Measurements from ENCODE around the gene SMIM38.
"Not testable (repeated sequence)": the region's sequence is repeated elsewhere in the genome, so short reads cannot be mapped to it uniquely, and the experiment has no call there.

The SMIM38 gene

DNA sequence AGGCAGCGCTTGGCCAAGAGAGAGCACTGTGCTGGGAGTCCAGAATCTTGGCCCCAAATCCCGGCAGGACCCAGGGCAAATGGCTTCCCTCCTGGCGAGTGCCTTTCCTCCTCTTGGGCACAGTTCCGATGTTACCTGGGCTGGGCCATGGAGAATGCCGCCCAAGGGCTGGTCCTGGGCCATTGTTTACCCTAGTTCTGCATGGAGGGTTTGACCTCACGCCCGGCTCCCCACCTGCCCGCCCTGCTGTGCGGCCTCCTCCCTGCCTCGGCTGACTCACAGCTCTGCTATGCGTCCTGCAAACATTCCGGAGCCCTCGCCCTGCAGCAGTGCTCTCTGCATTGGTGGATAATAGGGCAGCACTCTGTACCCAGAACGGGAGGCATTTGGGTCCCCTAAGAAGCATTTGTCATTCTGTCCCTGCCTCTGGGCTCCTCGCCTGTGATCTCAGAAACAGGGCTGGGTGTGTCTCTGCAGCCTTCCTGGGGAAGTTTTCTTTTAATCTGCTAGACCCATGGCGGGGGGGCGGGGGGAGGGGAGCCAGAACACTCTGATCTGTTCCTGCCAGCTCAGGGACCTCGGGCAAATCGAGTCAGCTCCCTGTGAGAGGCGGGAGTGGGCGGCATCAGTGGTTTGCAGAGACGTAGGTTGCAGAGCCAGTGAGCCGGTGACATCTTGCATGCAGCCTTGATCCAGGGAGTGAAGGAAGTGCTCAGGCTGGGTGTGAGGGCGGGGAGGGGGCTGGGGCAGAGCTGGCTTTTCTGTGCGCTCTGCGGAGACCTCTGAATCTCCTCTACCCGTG is 32.9 kb upstream of the SMIM38 start:
- peak; percentile 71 for DNase-seq

DNA sequence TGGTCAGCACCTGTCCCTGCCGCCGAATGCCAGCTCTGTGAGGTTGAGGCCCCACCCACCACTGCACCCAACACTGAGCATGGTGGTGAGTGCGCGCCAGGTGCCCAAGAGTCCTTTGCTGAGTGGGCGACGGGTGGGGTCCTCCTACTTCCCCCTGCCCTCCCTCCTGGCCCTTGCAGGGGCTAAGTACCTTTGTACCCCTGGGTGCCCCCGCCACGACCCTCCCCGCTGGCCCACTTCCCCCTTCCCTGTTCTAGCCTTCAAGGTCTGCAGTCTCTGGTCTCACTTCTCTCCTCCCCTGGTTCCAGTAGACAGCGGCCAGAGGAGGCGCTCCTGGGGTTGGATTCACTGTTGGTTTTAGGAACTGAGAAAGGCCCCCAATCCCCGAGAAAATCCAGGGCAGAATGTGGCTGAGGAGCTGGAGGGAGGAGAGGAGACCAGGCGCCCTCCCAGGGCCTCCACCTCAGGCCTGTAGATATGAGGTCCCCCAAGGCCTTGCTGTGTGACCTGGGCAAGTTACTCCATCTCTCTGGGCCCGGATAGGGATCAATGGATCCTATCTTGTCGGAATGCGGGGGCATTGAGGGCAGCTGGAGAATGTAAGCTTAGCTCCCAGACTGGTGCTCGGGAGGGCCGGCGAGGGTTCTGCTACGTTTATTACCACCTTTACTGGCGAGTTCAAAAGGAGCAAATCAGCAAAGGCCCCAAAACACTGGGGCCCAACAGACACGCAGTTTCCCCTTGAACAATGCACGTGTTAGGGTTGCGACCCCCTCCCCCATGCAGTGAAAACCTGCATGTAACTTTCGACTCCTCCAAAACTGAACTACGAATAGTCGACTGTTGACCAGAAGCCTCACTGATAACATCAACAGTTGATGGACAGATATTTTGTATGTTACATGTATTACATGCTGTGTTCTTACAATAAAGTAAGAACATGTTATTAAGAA is 31.9 kb upstream of the SMIM38 start:
- no peak for DNase-seq

DNA sequence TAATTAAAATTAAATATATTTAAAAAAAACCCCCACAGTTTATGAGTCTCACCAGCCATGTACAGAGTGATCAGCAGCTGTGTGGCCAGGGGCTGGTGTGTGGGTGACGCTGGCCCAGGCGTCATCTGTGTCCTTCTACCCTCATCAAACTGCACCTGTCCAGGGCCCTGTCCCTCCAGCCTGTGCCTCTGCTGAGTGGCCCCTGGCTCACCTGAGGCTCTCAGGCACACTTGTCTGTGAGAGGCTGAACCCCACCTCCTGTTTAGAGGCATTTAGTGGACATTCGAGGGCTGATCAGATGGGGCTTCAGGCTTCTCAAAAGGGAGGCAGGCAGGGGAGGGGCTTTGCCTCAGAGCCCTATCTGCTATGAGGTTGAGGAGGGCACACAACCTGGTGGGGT is 29.9 kb upstream of the SMIM38 start:
- DNase-seq = no peak

DNA sequence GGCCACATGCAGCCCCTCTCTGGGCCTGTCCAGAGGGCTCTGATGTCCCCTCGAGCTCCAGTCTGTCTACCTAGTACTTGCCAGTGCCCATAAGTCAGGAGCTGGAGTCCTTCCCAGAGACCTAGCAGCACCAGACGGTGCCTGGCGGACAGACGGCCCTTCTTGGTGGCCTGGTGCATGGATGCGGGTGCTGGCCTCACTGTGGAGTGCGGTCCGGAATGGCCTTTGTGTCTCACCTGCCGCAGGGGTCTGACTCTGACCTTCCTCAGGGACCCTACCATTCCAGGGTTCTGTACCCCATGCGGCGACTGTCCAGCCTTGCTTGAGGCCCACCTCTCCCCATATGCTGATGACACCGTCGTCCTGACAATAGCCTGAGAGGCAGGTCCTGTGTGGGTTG is 29.4 kb upstream of the SMIM38 start:
- DNase-seq = no peak

DNA sequence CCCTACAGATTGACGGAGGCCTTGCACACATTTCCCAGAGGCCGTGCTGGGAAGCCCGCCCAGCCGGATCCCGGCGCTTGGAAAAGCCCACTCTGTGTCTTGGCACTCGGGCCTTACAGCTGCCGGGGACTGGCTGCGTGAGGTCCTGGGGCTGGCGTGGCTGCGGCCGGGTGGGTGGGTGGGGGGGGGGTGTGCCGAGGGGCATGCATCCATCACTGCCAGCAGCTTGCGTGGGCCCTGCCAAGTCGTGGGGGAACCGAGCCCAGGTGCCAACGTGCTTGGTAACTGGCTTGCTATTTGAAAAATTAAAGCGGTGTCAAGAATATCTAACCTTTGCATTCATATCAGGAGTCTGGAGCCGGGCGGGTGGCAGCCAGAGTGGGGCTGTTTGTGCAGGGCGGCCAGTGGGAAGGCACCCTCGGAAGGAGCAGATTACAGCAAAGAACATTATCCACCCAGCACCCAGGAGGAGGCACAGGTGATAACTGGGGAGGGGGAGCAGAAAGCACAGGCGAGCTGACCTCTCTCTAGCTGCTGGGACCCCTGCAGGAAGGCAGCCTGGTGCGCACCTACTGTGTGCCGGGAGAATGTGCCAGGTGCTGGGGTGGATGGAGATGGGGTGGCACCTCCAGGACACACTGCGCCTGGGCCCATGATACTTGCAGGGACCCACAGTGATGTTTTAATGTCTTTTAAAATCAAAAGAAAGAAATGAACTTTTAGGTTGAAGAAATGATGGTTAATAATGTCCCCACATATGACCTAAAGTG is 28.5 kb upstream of the SMIM38 start:
- no peak for DNase-seq

DNA sequence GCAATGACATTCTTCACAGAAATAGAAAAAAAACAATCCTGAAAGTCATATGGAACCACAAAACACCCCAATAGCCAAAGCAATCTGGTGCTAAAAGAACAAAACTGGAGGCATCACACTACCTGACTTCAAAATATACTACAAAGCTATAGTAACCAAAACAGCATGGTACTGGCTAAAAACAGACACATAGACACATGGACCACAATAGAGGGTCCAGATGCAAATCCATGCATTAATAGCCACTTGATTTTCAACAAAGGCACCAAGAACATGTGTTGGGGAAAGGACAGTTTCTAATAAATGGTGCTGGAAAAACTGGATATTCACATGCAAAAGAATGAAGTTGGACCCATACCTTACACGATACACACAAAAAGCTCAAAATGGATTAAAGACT is 27.9 kb upstream of the SMIM38 start:
- no peak for DNase-seq

DNA sequence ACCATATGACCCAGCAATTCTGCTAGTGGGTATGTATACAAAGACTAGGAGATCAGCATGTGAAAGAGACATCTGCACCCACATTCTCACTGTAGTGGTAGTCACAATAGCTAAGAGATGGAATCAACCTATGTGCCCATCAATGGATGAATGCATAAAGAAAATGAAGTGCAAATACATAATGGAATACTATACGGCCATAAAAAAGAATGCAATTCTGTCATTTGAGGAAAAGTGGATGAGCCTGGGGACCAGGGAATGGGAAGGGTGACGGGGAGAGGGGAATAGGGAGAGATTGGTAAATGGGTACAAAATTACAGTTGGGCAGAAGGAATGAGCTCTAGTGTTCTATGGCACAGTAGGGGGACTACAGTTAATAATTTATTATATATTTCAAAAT is 26.7 kb upstream of the SMIM38 start:
- DNase-seq = no peak

DNA sequence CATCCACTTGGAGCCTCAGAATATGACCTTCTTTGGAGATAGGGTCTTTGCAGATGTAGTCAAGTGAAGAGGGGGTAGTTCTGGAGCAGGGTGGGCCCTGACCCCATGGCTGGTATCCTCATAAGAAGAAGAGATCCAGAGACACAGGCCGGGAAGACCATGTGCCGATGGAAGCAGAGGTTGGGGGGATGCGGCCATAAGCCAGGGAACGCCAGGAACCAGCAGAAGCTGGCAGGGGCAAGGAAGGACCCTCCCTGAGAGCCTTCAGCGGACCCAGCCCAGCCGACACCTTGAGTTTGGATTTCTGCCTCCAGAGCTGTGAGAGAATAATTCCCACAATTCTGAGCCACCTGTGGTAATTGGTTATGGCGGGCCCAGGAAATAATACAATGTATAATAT is 26.1 kb upstream of the SMIM38 start:
- DNase-seq = no peak

DNA sequence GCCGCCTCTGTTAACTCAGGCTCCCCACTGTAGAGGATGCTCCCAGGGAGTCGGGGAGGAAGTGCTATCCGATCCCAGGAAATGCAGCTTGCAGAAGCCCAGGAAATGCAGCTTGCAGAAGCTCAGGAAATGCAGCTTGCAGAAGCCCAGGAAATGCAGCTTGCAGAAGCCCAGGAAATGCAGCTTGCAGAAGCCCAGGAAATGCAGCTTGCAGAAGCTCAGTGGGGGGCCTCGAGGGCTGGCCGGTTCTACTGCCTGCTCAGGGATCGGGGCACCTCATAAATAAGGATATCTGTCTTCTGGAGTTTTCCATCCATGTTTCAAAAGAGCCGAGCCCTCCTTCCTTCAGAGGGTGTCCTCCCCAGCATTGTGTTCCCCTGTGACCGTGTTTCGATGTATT is 25.1 kb upstream of the SMIM38 start:
- no peak for DNase-seq

DNA sequence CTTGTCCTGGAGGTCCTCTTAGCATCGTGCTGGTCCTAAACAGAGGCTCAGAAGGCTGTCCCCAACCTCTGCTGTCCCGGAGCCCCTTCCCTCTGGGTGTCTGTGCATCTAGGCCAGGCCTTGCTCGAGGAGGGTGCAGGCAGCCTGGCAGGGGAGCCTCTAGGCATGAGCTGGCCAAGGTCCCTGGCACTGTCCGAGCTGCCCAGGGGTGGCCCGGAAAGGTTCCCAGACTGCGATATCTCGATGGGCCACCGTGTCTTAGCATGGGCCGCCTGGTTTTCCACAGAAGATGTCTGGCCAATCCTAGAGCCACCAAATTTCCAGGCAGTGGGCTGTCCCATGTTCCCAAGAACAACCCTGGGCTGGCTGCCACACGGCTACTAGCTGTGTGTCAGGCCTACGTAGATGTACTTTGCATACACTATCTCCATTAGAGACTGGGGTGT is 24.6 kb upstream of the SMIM38 start:
- no peak for DNase-seq

DNA sequence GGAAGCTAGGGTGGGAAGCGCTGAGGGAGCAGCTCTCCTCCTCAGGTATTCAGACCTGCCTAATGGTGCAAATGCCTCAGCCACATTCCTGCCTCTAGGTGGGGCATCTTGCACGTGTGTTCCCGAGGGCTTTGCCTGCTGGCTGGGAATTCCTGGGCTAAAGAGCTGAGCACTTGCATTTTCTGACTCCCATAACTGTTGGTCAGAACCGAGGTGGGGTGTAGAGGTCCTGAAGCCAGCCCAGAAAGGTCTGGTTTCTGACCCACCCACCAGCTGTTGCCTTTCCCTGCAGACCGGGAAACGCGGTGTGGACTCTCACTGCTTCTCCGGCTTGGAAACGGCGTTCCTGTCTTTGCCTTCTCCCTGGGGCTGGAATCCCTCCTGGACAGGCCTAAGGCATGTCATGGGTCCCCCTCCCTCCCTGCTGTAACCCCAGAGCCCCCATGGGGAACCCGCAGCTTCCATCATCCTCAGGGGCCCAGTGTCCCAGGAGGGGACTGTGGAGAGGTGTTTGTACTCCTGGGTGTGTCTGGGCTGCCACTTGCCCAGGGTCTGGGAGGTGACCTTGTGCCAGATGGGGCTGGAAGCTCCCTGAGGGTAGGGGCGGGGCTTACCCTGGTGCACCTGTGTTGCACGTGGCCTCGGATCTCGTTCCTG is 24.0 kb upstream of the SMIM38 start:
- DNase-seq = peak; percentile 45

DNA sequence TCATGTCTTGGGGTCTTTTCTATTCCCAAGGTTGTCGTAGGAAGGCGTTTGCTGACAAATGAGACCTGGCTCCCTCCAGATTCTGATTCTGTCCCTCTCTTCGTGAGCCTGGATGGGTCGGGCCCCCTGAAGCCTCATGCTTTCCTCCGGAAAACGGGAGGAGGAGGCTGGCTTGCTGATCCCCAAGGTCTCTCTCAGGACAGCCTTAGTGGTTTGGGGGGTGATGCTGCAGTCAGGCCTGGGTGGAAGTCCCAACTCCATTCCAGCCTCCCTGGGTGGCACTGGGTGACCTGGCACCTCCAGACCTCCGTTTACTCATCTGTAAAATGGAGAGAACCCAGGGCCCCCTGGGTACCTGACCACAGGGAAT is 23.4 kb upstream of the SMIM38 start:
- DNase-seq = no peak

DNA sequence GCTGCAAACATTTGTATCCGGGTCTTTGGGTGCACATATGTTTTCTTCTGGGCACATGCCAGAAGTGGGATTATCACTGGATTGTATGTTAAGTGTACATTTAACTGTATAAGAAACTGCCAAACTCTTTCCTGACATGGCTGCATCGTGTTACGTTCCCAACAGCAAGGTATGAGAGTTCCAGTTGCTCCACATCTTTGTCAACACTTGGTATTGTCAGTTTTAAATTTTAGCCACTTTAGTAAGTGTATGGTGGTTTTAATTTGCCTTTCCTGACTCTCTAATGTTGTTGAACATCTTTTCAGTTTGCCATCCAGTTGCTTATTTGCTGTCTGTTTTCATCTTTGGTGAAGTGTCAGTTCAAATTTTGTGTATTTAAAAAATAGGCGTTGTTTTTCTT is 22.5 kb upstream of the SMIM38 start:
- DNase-seq = no peak

DNA sequence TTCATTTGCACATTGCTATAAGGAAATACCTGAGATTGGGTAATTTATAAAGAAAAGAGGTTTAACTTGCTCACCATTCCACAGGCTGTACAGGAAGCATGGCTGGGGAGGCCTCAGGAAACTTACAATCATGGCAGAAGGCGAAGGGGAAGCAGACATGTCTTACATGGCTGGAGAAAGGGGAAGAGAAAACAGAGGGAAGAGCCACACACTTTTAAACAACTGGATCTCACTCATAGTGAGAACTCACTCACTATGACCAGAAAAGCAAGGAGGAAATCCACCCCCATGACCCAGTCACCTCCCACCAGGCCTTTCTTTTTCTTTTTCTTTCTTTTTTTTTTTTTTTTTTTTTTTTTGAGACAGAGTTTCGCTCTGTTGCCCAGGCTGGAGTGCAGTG is 21.6 kb upstream of the SMIM38 start:
- not testable (repeated sequence) for DNase-seq

DNA sequence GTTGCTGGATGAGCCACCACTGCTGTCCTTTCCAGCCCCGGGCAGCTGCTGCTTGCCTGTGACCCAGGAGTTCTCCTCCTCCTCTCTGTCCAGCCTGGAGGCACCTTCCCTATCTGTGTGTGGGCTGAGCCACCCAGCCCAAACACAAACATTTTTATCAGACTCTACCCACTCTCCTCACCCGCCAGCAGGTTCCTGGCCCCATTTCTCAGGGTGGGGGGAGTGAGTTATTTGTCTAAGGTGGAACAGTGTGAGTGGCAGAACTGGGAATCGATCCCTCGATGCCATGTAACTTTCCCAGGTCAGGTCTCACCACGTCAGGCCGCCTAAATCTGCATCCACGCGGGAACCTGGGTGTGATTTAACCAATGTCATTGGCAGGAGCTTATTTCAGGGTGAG is 20.8 kb upstream of the SMIM38 start:
- no peak for DNase-seq

DNA sequence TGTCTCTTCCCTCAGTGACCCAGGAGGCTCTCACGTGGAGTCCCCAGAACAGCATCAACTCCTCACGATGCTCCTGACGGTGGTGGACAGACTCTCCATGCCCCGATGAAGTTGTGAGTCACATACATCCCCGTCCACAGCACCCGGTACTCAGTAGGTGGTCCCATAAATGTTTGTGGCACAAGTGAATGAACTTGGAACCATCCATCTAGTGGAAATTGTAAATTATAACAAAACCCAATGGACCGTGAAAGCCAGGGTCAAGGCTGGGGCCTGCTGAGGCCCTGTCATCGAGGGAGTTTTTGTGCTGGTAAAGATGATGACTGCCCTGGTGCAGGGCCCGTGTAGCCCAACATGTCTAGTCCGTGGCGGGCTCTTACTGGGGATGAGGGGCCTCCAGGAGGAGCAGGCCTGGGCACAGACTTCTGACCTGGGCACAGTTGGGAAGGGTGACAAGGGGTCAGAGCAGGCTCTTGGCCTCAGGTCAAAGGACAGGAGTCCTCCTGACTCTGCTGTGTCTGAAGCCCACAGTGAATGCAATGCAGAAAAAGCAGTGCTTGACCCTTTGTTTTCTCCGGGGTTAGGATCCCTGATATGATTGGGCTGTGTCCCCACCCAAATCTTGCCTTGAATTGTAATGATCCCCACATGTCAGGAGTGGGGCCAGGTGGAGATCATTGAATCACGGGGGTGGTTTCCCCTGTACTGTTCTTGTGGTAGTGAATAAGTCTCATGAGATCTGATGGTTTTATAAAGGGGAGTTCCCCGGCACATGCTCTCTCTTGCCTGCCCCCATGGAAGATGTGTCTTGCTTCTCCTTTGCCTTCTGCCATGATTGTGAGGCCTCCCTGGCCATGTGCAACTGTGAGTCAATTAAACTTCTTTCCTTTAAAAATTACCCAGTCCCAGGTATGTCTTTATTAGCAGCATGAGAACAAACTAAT is 20.0 kb upstream of the SMIM38 start:
- DNase-seq = no peak

DNA sequence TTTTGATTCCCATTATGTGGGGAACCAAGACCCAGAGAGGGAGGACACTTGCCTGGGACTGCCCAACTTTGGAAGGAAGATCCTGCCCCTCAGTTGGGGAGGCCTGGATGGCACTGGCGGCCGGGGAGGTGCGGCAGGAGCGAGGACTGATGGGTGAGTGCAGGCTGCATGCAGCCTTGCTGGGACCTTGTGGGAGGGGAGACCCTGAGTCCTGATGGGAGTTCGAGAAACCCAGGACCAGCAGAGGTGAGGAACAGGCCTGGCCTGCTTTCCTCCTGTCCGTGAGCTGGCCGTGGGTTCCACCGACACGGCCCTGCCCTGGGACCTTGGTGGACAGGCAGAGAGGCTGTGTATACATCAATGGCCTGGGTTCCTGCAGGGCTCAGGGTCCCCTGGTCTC is 19.3 kb upstream of the SMIM38 start:
- no peak for DNase-seq

DNA sequence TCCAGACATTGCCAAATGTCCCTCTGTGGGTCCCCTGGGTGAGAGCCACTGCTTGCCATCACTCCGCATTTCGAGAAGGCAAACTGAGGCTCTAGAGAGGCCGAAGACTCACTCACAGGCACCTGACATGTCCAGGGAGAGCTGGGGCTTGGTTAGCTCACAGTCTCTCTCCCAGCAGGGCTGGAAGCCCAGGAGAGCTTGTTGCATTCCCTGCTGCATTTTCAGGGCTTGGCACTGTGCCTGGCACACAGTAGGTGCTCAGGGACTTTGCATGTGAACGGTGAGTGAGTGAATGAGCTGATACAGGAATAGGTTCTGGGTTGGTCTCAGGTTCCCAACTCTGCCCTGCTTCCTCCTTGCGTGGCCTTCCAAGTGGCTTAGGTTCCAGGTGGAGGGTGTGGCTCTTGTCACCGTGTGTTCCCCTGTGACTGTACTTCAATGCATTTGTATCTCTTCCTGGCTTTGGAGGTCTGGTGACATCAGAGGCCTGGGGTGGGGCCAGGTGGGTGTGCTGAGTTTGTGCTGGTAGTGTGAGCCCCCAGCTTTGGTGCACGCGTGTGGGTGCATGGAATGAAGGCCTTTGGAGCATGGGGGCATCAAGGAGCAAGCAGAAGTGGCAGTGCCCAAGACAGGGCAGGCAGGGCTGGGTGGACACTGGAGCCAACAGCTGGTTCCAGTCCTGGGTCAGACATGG is 18.4 kb upstream of the SMIM38 start:
- DNase-seq = no peak

DNA sequence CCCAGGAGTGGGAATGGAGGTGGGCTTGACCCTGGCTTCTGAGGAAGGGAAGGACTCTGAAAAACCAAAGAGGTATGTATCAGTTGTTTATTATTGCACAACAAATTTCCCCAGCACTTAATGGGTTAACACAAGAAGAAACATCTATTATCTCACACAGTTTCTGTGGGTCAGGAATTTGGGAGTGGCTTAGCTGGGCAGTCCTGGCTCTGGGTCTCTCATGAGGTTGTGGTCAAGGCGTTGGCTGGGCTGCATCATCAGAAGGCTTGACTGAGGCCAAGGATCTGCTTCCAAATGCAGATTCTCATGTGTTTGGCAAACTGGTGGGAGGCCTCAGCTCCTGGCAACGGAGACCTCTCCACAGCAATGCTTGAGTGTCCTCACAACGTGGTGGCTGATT is 17.5 kb upstream of the SMIM38 start:
- peak; percentile 41 for DNase-seq

DNA sequence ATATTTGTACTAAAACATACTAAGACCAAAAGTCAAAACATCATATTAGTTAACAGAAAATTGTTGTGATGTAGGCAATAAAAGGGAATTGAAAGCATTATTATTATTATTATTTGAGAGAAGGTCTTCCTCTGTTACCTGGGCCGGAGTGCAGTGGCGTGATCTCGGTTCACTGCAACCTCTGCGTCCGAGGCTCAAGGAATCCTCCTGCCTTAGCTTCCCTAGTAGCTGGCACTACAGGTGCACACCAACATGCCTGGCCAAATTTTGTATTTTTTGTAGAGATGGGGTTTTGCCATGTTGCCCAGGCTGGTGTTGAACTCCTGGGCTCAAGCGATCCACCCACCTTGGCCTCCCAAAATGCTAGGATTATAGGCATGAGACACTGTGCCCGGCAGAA is 15.6 kb upstream of the SMIM38 start:
- not testable (repeated sequence) for DNase-seq

DNA sequence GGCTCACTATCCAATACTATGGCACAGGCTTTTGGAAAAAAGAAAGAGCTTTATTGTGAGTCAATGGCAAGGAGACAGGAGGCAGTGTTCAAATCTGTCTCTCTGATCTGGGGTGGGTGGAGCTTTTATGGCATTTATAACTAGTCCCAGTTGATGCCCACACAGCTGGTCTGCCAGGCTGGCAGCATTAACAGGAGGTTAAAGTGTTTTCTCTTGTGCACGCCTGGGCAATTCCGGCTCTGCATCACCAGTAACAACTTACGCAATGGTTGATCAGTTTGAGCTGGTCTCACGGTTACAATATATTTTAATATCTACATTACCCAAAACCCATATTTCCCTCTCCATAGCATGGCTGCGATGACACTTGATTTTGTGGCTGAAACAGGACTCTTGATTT is 15.1 kb upstream of the SMIM38 start:
- no peak for DNase-seq
